ENCODE results near the gene DENND1C.

Gene DENND1C, protein sequence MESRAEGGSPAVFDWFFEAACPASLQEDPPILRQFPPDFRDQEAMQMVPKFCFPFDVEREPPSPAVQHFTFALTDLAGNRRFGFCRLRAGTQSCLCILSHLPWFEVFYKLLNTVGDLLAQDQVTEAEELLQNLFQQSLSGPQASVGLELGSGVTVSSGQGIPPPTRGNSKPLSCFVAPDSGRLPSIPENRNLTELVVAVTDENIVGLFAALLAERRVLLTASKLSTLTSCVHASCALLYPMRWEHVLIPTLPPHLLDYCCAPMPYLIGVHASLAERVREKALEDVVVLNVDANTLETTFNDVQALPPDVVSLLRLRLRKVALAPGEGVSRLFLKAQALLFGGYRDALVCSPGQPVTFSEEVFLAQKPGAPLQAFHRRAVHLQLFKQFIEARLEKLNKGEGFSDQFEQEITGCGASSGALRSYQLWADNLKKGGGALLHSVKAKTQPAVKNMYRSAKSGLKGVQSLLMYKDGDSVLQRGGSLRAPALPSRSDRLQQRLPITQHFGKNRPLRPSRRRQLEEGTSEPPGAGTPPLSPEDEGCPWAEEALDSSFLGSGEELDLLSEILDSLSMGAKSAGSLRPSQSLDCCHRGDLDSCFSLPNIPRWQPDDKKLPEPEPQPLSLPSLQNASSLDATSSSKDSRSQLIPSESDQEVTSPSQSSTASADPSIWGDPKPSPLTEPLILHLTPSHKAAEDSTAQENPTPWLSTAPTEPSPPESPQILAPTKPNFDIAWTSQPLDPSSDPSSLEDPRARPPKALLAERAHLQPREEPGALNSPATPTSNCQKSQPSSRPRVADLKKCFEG

GRCh38 chr19:6481541-6482342 is at the start of gene DENND1C:
TSS of gene DENND1C (minus strand) at chr19:6481787. CDS start at chr19:6481695, 92 bp downstream.
- peak; percentile 34 to 49 for DNase-seq (ENCODE audit: low read depth in 2 of 2)

DNA sequence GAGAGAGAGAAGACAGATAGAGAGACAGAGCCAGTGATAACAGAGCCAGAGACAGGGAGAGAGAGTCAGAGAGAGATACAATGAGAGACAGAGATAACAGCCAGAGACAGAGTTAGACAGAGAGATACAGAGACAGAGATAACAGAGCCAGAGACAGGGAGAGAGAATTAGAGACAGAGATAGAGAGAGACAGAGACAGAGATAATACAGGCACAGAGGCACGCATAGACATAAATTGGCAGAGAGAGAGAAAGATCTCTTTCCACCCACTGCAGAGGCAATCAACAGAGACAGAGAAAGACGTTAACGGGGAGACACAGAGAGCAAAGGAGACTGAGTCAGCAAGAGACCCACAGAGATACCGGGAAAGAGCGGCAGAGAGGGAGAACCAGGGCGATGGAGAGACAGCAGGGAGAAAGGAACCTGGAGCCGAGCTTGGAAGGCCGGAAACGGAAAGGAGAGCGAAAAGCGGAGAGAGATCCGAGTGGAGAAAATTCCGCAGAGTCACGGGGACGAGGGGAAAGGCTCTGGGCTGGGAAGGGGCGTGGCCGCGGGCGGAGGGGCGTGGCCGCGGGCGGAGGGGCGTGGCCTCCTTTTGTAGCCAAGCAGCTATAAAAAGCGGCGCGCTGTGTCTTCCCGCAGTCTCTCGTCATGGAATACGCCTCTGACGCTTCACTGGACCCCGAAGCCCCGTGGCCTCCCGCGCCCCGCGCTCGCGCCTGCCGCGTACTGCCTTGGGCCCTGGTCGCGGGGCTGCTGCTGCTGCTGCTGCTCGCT is 49.0 kb upstream of the DENND1C start, which contains the start of gene TNFSF9:
TNFSF9 (plus strand) TSS at position 641 of the 777 bp plus-strand sequence; CDS start at position 652, 11 bp downstream.
- DNase-seq (ENCODE audit: low read depth in 2 of 2): peak; percentile 78 to 82

DNA sequence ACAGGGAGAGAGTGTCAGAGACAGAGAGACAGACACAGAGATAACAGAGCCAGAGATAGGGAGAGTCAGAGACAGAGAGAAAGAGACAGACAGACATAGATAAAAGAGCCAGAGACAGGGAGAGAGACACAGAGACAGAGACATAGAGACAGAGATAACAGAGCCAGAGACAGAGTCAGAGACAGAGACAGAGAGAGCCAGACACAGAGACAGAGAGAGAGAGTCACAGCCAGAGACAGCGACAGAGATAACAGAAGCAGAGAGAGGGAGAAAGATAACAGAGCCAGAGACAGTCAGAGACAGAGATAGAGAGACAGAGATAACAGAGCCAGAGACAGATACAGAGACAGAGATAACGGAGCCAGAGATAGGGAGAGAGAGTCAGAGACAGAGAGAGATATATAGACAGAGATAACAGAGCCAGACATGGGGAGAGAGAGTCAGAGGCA is 48.4 kb upstream of the DENND1C start:
- DNase-seq (ENCODE audit: low read depth in 2 of 2): no peak

DNA sequence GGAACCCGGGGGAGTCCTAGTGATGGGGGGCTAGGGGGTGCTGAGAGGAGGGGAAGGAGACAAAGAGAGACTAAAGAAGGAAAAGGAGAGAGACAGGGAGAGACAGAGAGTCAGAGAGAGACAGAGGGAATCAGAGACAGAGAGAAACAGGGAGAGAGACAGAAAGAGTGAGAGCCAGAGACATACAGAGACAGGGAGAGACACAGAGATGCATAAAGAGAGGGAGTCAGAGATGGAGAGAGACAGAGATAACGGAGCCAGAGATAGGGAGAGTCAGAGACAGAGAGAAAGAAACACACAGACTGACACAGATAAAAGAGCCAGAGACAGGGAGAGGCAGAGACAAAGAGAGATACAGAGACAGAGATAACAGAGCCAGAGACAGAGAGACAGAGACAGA is 47.8 kb upstream of the DENND1C start:
- DNase-seq (ENCODE audit: low read depth in 2 of 2): no peak

GRCh38 chr19:6528544-6529121 is 47.0 kb upstream of the DENND1C start:
- DNase-seq (ENCODE audit: low read depth in 2 of 2): no peak

DNA sequence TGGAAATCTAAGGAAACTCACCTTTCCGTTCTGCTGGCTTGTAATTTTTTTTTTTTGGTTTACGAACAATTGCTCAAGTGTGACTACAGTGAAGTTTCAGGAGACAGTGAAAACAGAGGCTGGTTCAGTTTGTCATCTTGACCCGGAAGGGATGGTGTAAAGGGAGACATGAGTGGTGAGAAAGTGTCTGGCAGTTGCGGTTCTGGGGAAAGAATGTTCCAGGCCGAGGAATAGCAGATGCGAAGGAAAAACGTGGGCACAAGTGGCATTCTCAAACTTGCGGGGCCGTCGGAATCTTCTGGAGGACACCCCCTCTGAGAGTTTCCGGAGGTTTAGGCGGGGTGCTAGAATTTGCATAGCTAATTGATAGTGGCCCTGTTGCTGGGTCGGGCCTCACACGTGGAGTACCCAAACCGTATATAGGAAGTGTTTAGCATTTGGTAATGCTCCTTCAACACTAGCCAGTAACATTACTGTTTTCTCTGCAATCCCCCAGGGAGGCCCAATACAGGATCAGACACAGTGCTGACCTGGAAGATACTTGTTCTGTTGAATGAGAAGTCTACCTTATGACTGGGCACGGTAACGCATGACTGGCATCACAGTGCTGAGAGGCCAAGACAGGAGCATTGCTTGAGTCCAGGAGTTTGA is 46.4 kb upstream of the DENND1C start:
- no peak for DNase-seq (ENCODE audit: low read depth in 2 of 2)

GRCh38 chr19:6524311-6524710 is 42.7 kb upstream of the DENND1C start:
- no peak for DNase-seq (ENCODE audit: low read depth in 2 of 2)

GRCh38 chr19:6522712-6523111 is 41.1 kb upstream of the DENND1C start:
- DNase-seq (ENCODE audit: low read depth in 2 of 2): no peak

DNA sequence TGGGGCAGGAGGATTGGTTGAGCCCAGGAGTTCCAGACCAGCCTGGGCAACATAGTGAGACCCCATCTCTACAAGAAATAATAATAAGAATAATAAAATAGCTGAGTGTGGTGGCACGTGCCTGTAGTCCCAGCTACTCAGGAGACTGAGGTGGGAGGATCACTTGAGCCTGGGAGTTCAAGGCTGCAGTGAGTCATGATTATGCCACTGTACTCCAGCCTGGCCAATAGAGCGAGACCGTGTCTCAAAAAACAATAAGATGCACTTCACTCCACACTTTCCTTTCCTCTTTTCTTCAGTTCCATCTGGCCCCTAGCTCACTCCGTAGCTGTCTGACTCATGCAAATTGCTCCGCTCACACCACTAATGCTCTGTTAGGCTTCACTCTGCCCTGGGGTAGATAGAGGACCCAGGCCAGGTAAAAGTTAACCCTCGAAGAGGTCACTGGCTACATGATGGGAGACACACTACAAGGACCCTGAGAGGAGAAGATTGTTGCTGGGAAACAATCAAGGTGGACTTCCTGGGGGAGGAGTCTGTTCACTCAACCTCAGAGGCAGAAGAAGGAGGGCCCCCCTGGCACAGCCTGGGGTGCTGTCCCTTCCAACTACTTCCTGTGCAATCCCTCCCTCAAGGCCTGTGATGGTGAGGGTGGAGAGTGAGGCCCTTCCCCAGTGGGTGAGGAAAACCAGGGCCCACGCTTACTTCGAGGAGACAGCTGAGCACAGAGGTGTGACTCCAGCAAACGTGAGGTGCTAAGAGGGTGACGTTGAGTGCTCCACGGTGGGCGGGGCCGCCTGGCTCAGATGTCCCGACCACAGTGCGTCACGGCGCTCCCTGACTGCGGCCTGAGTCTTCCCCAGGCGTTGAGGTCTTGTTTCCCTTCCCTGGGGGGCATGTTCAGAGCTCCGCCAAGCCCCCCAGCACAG is 40.4 kb upstream of the DENND1C start:
- no peak for DNase-seq (ENCODE audit: low read depth in 2 of 2)

DNA sequence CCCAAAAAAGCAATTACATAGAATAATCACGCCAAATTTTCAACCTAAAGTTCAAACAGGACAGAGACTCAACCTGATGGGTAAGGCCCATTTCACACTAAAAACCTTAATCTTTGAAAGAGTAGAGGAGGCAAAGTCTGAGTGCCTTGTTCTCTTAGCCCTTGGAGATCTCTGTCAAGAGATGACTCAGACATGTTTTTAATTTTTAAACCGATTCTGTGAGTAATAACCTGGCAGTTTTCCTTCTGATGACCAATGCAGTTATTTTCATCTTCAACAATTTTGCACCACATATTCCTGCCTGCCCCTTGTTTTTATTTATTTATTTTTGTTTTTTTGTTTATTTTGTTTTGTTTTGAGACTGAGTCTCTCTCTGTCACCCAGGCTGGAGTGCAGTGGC is 37.7 kb upstream of the DENND1C start:
- DNase-seq (ENCODE audit: low read depth in 2 of 2): no peak

- DNase-seq (ENCODE audit: low read depth in 2 of 2): no peak
Measured at GRCh38 chr19:6518145-6518911, 36.7 kb upstream of the DENND1C start.

GRCh38 chr19:6516659-6517291 is 35.2 kb upstream of the DENND1C start:
- peak; percentile 92 to 96 for DNase-seq (ENCODE audit: low read depth in 2 of 2)

- DNase-seq (ENCODE audit: low read depth in 2 of 2): peak; percentile 50 to 71
Measured at GRCh38 chr19:6516018-6516658, 34.6 kb upstream of the DENND1C start.

- no peak for DNase-seq (ENCODE audit: low read depth in 2 of 2)
Measured at GRCh38 chr19:6514926-6515544, 33.4 kb upstream of the DENND1C start.

DNA sequence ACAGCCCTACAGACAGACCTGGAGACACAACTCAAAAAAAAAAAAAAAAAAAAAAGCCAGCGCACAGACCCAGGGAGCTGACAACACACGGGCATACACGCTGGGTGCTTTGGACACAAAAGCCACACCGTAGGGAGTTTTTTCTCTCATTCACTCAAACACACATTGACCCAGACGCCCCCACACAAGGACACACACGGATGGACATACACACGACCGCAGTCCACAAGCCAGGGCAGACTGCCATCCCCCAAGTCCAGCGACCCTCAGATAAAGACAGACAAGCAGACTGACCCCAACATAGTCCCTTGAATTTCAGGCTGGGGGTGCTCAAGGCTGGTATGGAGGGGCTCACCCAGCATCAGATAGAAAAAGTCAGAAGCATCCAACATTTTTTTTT is 32.5 kb upstream of the DENND1C start:
- no peak for DNase-seq (ENCODE audit: low read depth in 2 of 2)

DNA sequence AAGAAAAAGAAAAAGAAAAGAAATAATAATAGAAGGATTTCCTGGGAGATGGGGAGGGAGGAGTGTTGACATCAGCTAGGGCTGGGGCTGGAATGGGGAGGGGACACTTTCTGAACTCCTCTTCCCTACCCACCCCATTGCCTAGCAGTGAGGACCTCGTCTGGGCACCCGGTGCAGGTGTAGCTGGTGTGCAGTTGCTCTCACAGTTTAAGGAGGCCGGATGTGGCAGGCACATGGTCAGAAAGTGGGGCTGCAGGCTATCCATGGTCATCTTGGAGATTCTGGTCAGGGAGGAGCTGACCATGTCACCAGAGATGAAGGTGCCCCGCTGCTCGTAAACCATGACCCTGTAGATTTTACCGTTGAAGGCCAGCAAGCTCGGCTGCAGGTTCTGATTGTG is 29.0 kb upstream of the DENND1C start:
- no peak for DNase-seq (ENCODE audit: low read depth in 2 of 2)

All from activated CD4-positive, alpha-beta T cell treated with anti-CD3 and anti-CD28 coated beads for 24 hours (primary cell).